ENCODE results near the gene TBX20. TPM values are rescaled to one million over a fixed set of nuclear protein-coding genes. Genes with fewer than 3 reads are reported as not detected.
"Not testable (repeated sequence)": the region's sequence is repeated elsewhere in the genome, so short reads cannot be mapped to it uniquely, and the experiment has no call there.

The TBX20 gene
- total and polyA plus RNA-seq, 2 experiments from 2014 or later, result 0.69 TPM; not detected in 1

- H3K27ac Mint-ChIP-seq; H3K9me3 Mint-ChIP-seq; DNase-seq (ENCODE audit: low spot score); H3K27me3 ChIP-seq (ENCODE audit: insufficient read depth); H2AFZ ChIP-seq; H3K4me1 ChIP-seq (ENCODE audit: insufficient read depth); H3K4me2 ChIP-seq; H3K4me1 Mint-ChIP-seq; H4K20me1 ChIP-seq (replicated peaks; ENCODE audit: insufficient read depth); H3K4me3 ChIP-seq; H3K36me3 ChIP-seq (ENCODE audit: insufficient read depth); H3K27ac ChIP-seq (ENCODE audit: low read depth); H3K4me3 Mint-ChIP-seq; H3K79me2 ChIP-seq (replicated peaks; ENCODE audit: insufficient read depth); H3K36me3 Mint-ChIP-seq (ENCODE audit: low read depth); H3K27me3 Mint-ChIP-seq (ENCODE audit: insufficient read depth, low read depth, poor library complexity); H3F3A ChIP-seq (replicated peaks; ENCODE audit: low read depth); H3K9me2 ChIP-seq (ENCODE audit: insufficient read depth); ATAC-seq: not testable (repeated sequence)
Observed at GRCh38 chr7:35167158-35167557, 86.7 kb downstream of the TBX20 start.

- not testable (repeated sequence) for H3K36me3 Mint-ChIP-seq (ENCODE audit: low read depth); H3K27ac Mint-ChIP-seq
Observed at GRCh38 chr7:35161059-35161740, 92.7 kb downstream of the TBX20 start.

More at GRCh38 chr7:35161059-35161740, 92.7 kb downstream of the TBX20 start:
- H3K79me2 ChIP-seq (replicated peaks; ENCODE audit: insufficient read depth); ATAC-seq; H2AFZ ChIP-seq; DNase-seq (ENCODE audit: low spot score); H3K4me1 ChIP-seq (ENCODE audit: insufficient read depth); H3K4me3 Mint-ChIP-seq; H3K36me3 ChIP-seq (ENCODE audit: insufficient read depth); H4K20me1 ChIP-seq (replicated peaks; ENCODE audit: insufficient read depth); H3F3A ChIP-seq (replicated peaks; ENCODE audit: low read depth); H3K27me3 Mint-ChIP-seq (ENCODE audit: insufficient read depth, low read depth, poor library complexity); H3K4me2 ChIP-seq; H3K27ac ChIP-seq (ENCODE audit: low read depth); H3K4me1 Mint-ChIP-seq; H3K9me2 ChIP-seq (ENCODE audit: insufficient read depth); H3K4me3 ChIP-seq; H3K27me3 ChIP-seq (ENCODE audit: insufficient read depth); H3K9me3 Mint-ChIP-seq: not testable (repeated sequence)

Other genes with a start within 250 kb of the TBX20 start
- gene DPY19L1, start 216.6 kb downstream of the TBX20 start, total RNA-seq (2014; rRNA removed; shearing (Covaris generic)), result 20.2 and 21.2 TPM in 2 replicates
- gene DPY19L1, start 216.6 kb downstream of the TBX20 start, polyA plus RNA-seq (2016; fragmentation: Nextera tagmentation; extraction: Ambion mirVana), result 4.4 and 6.7 TPM in 2 replicates

Data from GM23338 (cell line).